Motor neuron (in vitro differentiated cells): ENCODE measurements around the gene SCOC. TPM values are rescaled to one million over a fixed set of nuclear protein-coding genes. Genes with fewer than 3 reads are reported as not detected.
A peak's percentile ranks its signal among the peaks of the same experiment; 100 is the strongest.
"Not testable (repeated sequence)": the region's sequence is repeated elsewhere in the genome, so short reads cannot be mapped to it uniquely, and the experiment has no call there.

Experiments used
- ATAC-seq, 8 experiments: fragments of 200-7000 bp; cut with Tn5 transposase; replicated peaks in 6 of 8; 2 replicates each; pipeline ENCODE4 v1.8.0; 2021; ENCODE audit warnings: mild to moderate bottlenecking in 8 of 8, moderate library complexity in 8 of 8
- H3K27ac ChIP-seq, 2 donors: fragments of 250-450 bp; sonication (Bioruptor Pico); 2 replicates each; pipeline ENCODE4 v1.9.0; 2021; ENCODE audit warnings: antibody characterized with exemption in 2 of 2, mild to moderate bottlenecking in 2 of 2, moderate library complexity in 1 of 2
- H3K4me1 ChIP-seq, 2 donors: fragments of 250-450 bp; sonication (Bioruptor Pico); replicated peaks in 1 of 2; 2 replicates each; pipeline ENCODE4 v1.6.1; 2021; ENCODE audit warnings: antibody characterized with exemption in 2 of 2, mild to moderate bottlenecking in 2 of 2, moderate library complexity in 1 of 2
- H3K4me3 ChIP-seq, 5 donors: fragments of 250-450 bp; sonication (Bioruptor Pico); 2 replicates each; pipeline ENCODE4 v1.9.0; 2021; ENCODE audit warnings: antibody characterized with exemption in 5 of 5, mild to moderate bottlenecking in 5 of 5, moderate library complexity in 4 of 5
- WGBS, 10 experiments: fragments of 450-650 bp; shearing (Covaris generic); methylation state at CpG; one replicate each; pipeline ENCODE4 v1.0.0; 2022; 5-methylcytosine and 5-hydroxymethylcytosine counted together
- in situ Hi-C, 9 experiments: fragments of 400-800 bp; cut with MboI; loops; one replicate each; pipeline ENCODE4 v1.15.0; 2021; ENCODE audit warnings: low sequenced_read_pairs in 9 of 9, low pct_unique_long_range_greater_than_20kb in 2 of 9; ENCODE audit not compliant: unreplicated experiment in 9 of 9
- total RNA-seq, 8 experiments: library from RNA; unstranded; fragments of 300-600 nt; gene quantifications; 2 replicates each; pipeline versions ENCODE4 v1.2.3 to v1.2.4, GENCODE V29; 2022

The SCOC gene
- total RNA-seq, 8 experiments from 2014 or later, result 43.0 to 147 (median 84.3) TPM

DNA sequence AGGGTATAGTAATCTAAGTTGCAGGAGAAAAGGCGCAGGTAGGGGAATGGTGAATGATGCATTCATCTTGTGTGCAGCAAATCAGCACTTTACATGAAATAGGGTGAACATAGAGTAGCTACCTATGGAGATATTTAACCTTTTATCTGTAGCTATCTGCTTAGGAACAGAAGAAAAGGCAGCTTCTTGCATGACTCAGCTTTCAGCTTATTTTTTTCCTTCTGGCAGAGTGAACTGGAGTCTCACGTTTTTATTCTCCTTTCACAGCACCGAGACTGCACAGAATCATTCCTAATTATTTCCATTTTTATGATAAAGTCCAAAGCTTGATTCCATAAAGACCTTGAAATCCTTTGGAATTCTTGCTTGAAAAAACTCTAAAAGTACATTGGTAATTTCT is 4.8 kb upstream of the SCOC start:
- no peak overlapping the region for H3K4me3 ChIP-seq
- WGBS, 10 experiments, result 5 to 97% (median 76%) methylated on average over 2 to 3 of the region's 3 CpGs; no CpG with 5 or more reads in 3 of the 10 experiments
- no peak for ATAC-seq
- no peaks in the 10 kb centered on the region for H3K4me1 ChIP-seq
- in situ Hi-C loops, result loop anchor here in 4 of 9 experiments (25.0 kb wide), 3 partner anchors 244 to 769 kb away; partner anchors contain the start of gene RNF150 (in 1 of the 4)
- no peak overlapping the region for H3K27ac ChIP-seq

- in situ Hi-C loops, result loop anchor here in 4 of 9 experiments (25.0 kb wide), 3 partner anchors 239 to 764 kb away; partner anchors contain the start of gene RNF150 (in 1 of the 4)
- ATAC-seq, result peak in 7 of 8 experiments; percentile 13 to 24 (median 19)
- peak overlapping the region; percentile 42 to 93 (median 85) for H3K4me3 ChIP-seq
- H3K4me1 ChIP-seq, result peaks cover 10 to 30% of the 10 kb centered on the region in 2 donors
- peak overlapping the region; percentile 6 to 10 for H3K27ac ChIP-seq
- 0 to 7% (median 1%) methylated on average over 3 to 21 of the region's 21 CpGs for WGBS, 10 experiments
These were observed 607 bp upstream of the SCOC start for GRCh38 chr4:140372751-140373327.

- Histone ChIP-seq H3K4me1 (peaks cover 10 to 30% of the 10 kb centered on the region in 2 donors), H3K27ac (peak overlapping the region; percentile 85 to 92), H3K4me3 (peak overlapping the region; percentile 77 to 96 (median 92))
- WGBS, 10 experiments, result 0 to 11% (median 0%) methylated on average over 1 to 7 of the region's 8 CpGs; no CpG with 5 or more reads in 1 of the 10 experiments
- in situ Hi-C loops, result loop anchor here in 4 of 9 experiments (25.0 kb wide), 3 partner anchors 238 to 763 kb away; partner anchors contain the start of gene RNF150 (in 1 of the 4)
- no peak for ATAC-seq
These were observed 658 bp downstream of the SCOC start for GRCh38 chr4:140374130-140374477.

DNA sequence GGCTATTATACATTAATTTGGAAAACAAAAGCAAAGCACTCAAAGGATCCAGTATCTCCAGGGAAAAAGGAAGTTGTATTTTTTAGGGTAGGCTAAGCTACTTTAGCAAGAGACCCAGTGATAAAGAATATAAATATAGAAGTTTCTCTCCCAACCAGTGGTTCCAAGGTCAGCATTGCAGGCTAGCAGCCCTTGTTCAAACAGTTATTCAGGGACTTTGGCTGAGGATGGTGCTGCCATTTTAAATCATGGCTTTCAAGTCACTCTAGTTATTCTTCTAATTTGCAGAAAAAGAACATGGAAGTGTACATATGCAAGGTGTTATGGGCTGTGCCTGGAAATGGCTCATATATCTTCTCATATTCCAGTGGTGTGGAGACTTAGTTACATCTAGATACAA is 9.3 kb downstream of the SCOC start:
- Histone ChIP-seq H3K4me3 (no peak overlapping the region), H3K4me1 (peaks cover 0 to under 1% of the 10 kb centered on the region in 2 donors), H3K27ac (no peak overlapping the region)
- ATAC-seq, result no peak
- in situ Hi-C loops, result loop anchor here in 1 of 9 experiments (10.0 kb wide), 1 partner anchor 122 kb away; no protein-coding TSS in a partner anchor

- 55 to 100% (median 89%) methylated on average over 1 of the region's 1 CpG for WGBS, 10 experiments
- no peak overlapping the region for H3K27ac ChIP-seq
- no peaks in the 10 kb centered on the region for H3K4me1 ChIP-seq
- H3K4me3 ChIP-seq, result no peak overlapping the region
- ATAC-seq, result no peak
- in situ Hi-C loops, result loop anchor here in 1 of 9 experiments (10.0 kb wide), 1 partner anchor 117 kb away; no protein-coding TSS in a partner anchor
These were observed 14.6 kb downstream of the SCOC start for GRCh38 chr4:140388015-140388414.

DNA sequence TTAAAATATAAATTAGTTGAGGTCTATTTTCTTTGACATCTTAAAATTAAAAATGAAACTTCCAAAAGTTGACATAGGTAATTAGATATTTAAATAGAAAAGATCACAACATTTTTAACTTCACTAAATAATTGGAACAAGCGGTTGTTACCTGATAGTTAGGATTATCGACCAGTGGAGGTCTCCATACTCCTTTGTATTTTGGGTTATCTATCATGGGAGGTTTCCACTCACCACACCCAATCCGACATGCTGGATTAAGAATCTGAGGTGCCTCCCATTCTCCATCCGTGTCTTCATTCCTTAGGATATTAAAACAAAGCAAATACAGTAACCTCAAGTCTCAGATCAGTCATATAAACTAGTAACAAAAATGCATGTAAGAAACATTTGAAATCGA is 22.2 kb downstream of the SCOC start:
- in situ Hi-C loops, result no loop called here
- no peak for ATAC-seq
- no peak overlapping the region for H3K27ac ChIP-seq

GRCh38 chr4:140400111-140400510 is 26.7 kb downstream of the SCOC start:
- whole genome bisulfite sequencing, 10 experiments, result 0 to 100% (median 72%) methylated on average over 2 of the region's 2 CpGs; no CpG with 5 or more reads in 2 of the 10 experiments
- ATAC-seq, result no peak
- H3K27ac ChIP-seq, result no peak overlapping the region
- in situ Hi-C loops, result no loop called here
- H3K4me1 ChIP-seq, result no peaks in the 10 kb centered on the region
- no peak overlapping the region for H3K4me3 ChIP-seq

More for the DNA sequence above, 22.2 kb downstream of the SCOC start:
- Histone ChIP-seq H3K4me3 (no peak overlapping the region), H3K4me1 (no peaks in the 10 kb centered on the region)
- 40 to 100% (median 80%) methylated on average over 1 to 5 of the region's 5 CpGs for WGBS, 10 experiments

DNA sequence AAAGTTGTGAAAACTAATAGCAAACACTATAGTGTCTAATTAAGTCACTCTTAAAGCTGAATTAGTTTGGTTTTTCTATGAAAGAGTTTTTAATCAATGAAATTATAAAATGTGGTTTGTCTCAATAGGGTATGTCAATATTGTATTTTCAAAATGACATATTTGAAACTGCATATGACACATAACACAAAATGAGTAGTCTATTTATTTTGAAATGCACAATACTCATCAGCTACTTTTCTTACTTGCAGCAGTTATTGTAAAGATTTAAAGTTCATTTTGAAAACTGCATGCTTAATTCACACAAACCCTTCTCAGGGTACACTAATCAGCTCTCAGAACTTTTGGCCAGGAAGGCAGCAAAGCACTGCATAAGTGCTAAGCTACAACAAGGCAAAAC is 32.8 kb downstream of the SCOC start:
- Histone ChIP-seq H3K27ac (no peak overlapping the region), H3K4me3 (no peak overlapping the region), H3K4me1 (peaks cover 4 to 7% of the 10 kb centered on the region in 2 donors)
- in situ Hi-C loops, result no loop called here
- ATAC-seq, result no peak

DNA sequence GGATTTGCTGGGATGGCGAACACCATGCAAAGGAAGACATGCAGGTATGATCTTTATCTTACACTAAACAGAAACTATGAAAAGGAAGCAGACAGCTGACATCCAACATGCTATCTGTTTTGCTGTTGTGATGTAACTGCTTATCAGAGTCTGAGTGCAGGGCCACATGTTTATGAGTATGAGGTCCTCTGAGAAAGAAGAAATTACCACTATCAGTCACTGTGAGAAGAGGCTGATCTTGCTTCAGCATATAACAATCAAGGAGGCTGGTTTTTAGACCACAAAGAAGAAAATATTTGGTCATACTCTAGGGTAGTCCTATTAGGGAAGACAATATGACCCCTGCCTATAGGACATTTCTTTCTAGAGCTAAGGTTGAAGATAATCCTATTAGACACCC is 35.5 kb downstream of the SCOC start:
- H3K27ac ChIP-seq, result no peak overlapping the region
- 57 to 100% (median 100%) methylated on average over 1 of the region's 1 CpG; no CpG with 5 or more reads in 7 of the 10 experiments for WGBS, 10 experiments
- peaks cover 7 to 8% of the 10 kb centered on the region in 2 donors for H3K4me1 ChIP-seq
- H3K4me3 ChIP-seq, result no peak overlapping the region
- ATAC-seq, result no peak
- in situ Hi-C loops, result no loop called here

DNA sequence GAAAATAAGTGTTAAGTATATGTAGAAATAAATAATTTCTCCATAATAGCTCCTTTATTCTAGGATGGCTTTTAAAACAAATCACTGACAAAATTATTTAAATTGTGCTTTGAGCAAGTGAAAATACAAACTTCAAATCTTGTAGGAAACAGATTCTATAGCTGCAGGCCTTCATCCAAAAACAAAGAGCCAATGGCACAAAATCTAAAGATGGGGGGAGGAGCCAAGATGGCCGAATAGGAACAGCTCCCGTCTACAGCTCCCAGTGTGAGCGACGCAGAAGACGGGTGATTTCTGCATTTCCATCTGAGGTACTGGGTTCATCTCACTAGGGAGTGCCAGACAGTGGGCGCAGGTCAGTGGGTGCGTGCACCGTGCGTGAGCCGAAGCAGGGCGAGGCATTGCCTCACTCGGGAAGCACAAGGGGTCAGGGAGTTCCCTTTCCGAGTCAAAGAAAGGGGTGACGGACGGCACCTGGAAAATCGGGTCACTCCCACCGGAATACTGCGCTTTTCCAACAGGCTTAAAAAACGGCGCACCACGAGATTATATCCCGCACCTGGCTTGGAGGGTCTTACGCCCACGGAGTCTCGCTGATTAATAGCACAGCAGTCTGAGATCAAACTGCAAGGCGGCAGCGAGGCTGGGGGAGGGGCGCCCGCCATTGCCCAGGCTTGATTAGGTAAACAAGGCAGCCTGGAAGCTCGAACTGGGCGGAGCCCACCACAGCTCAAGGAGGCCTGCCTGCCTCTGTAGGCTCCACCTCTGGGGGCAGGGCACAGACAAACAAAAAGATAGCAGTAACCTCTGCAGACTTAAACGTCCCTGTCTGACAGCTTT is 39.9 kb downstream of the SCOC start:
- not testable (repeated sequence) for H3K27ac ChIP-seq

GRCh38 chr4:140423106-140423505 is 49.7 kb downstream of the SCOC start:
- peak in 2 of 8 experiments; percentile 27 to 40 for ATAC-seq
- in situ Hi-C loops, result no loop called here

More for the DNA sequence above, 39.9 kb downstream of the SCOC start:
- ATAC-seq, H3K4me1 ChIP-seq, in situ Hi-C loops, H3K4me3 ChIP-seq: not testable (repeated sequence)
- 90 to 100% (median 96%) methylated on average over 1 to 4 of the region's 32 CpGs; no CpG with 5 or more reads in 5 of the 10 experiments for WGBS, 10 experiments

GRCh38 chr4:140426610-140427105 is 53.2 kb downstream of the SCOC start:
- ATAC-seq, result peak in 5 of 8 experiments; percentile 42 to 54 (median 45)
- H3K27ac ChIP-seq, result peak overlapping the region; percentile 72 to 78
- 3 to 51% (median 8%) methylated on average over 1 to 10 of the region's 23 CpGs; no CpG with 5 or more reads in 1 of the 10 experiments for WGBS, 10 experiments
- peak overlapping the region; percentile 52 to 82 (median 69) for H3K4me3 ChIP-seq
- peaks cover 5 to 12% of the 10 kb centered on the region in 2 donors for H3K4me1 ChIP-seq
- in situ Hi-C loops, result no loop called here

More at GRCh38 chr4:140423106-140423505, 49.7 kb downstream of the SCOC start:
- H3K4me1 ChIP-seq, result peaks cover 5 to 12% of the 10 kb centered on the region in 2 donors
- no peak overlapping the region for H3K27ac ChIP-seq
- no peak overlapping the region for H3K4me3 ChIP-seq
